Activated CD8-positive, alpha-beta memory T cell treated with anti-CD3 and anti-CD28 coated beads, Interleukin-2, amount 50 U/mL, for 1 hour (primary cell): ENCODE data around the gene YPEL3.
"Not testable (repeated sequence)": the region's sequence is repeated elsewhere in the genome, so short reads cannot be mapped to it uniquely, and the experiment has no call there.

Source experiments
- DNase-seq: peaks from one replicate; pipeline ENCODE4 v3.0.0-alpha.2; 2020; ENCODE audit errors: extremely low read depth

The YPEL3 gene, protein sequence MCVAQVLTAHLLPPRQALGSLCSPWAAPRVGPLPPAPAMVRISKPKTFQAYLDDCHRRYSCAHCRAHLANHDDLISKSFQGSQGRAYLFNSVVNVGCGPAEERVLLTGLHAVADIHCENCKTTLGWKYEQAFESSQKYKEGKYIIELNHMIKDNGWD

DNA sequence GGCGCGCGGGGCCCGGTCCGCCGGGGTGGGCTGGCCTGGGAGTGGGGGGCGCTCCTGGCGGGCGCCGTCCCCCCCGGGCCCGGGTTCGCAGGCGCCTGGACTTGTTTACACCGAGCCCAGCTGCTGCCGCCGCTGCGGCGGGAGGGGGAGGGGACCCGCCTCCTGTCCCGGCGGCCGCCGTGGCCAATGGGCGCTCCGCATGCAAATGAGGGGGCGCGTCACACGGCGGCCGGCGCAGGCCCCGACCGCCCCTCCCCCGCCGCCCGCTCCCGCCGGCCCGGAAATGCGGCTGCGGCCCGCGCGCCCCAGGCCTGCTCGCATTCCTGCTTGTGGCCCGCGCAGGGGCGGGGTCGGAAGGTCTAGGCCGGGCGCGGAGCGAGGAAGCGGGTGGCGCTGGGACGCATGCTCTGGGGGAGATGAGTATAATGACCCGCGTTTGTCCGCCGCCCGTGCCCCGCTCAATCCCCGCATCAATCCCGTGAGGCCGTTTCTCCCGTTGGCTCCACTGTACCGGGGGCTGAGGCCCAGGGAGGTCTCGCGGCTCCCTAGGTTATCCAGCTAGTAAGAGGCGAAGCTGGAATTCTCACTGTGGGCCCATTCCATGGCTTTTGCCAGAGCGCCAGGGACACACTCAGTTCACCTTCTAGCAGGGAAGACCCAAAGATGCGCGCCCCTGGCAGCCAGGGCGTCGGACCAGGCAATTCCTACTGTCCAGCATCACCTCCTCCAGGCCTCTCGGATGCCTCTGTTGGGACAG is at the start of gene YPEL3:
YPEL3 (minus strand) TSS at position 109 of the 757 bp plus-strand sequence. CDS start 731 bp downstream, outside the sequence.
- DNase-seq, result peak; percentile 54

DNA sequence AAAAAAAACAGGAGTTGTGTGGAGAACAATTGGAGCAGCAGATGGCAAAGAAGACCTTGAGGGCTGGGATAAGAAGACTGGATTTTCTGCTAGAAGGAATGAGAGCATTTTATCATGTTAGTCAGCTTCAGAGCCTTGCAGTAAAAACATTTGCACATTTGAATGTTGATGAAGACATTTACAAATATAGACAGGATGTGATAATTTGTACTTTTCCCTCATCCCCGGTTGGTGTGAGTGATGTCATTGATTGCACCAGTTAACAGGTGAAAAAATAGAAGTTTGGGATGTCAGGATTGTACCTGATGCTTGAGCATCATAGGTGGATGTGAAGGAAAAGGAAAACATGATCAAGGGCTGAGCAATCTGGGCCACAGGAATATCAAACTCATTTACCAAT is 49.6 kb upstream of the YPEL3 start:
- no peak for DNase-seq

DNA sequence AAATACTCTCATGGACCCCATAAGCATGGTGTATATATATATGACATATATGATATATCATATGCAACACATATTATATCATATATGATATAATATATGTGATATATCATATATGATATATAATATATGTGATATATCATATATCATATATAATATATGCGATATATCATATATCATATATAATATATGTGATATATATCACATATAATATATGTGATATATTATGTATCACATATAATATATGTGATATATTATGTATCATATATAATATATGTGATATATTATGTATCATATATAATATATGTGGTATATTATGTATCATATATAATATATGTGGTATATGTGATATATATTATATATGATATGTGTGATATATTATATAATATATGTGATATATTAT is 48.9 kb upstream of the YPEL3 start:
- no peak for DNase-seq

DNA sequence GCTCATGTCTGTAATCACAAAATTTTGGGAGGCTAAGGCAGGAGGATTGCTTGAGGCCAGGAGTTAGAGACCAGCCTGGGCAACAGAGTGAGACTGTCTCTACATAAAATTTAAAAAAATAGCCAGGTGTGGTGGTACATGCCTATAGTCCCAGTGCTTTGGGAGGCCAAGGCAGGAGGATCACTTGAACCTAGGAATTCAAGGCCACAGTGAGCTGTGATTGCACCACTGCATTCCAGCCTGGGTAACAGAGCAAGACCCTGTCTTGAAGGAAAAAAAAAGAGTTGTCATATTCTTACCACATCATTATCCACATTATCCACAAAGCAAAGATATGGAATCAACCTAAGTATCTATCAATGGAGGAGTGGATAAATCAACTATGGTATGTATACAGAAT is 48.0 kb upstream of the YPEL3 start:
- DNase-seq, result no peak

DNA sequence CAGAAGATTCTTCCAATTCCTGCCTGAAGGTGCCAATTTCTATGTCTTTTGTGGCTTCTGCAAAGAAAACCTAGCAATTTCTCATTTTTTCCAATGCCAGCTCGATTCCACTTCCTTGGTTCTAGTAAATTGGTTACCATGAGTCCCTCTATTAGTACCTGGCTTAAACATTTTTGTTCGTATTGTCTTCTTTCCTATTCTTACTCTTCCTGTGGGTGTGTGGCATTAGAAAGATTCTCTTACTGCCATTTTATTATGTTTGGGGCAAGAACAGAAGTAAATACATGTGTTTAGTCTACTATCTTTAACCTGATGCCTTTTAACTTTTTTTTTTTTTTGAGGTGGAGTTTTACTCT is 47.3 kb upstream of the YPEL3 start:
- DNase-seq, result no peak

DNA sequence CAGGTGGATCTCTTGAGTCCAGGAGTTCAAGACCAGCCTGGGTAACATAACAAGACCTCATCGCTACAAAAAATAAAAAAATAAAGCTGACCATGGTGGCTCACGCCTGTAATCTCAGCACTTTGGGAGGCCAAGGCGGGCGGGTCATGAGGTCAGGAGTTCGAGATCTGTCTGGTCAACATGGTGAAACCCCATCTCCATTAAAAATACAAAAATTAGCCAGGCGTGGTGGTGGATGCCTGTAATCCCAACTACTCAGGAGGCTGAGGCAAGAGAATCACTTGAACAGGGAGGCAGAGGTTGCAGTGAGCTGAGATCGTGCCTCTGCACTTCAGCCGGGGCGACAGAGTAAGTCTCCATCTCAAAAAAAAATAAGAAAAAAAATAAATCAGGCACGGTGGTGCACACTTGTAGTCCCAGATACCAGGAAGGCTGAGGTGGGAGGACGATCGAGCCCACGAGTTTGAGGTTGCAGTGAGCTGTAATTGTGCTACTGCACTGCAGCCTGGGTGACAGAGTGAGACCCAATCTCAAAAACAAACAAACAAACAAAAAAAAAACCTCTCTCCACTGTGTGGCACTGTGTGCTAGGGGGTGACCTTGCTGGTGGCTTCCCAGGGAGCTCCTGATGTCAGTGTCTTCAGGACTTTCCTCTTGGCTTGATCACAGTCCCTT is 46.8 kb upstream of the YPEL3 start:
- no peak for DNase-seq

DNA sequence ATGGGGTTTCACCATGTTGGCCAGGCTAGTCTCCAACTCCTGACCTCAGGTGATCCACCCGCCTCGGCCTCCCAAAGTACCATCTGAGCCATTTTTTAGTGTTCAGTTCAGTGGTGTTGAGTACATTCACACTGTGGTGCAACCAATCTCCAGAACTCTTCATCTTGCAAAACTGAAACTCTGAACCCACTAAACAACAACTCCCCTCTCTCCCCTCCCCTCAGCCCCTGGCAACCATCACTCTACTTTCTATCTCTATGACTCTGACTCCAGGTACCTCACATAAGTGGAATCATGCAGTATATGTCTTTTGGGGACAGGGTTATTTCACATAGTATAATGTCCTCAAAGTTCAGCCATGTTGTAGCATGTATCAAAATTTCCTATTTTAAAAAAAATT is 45.7 kb upstream of the YPEL3 start:
- no peak for DNase-seq

DNA sequence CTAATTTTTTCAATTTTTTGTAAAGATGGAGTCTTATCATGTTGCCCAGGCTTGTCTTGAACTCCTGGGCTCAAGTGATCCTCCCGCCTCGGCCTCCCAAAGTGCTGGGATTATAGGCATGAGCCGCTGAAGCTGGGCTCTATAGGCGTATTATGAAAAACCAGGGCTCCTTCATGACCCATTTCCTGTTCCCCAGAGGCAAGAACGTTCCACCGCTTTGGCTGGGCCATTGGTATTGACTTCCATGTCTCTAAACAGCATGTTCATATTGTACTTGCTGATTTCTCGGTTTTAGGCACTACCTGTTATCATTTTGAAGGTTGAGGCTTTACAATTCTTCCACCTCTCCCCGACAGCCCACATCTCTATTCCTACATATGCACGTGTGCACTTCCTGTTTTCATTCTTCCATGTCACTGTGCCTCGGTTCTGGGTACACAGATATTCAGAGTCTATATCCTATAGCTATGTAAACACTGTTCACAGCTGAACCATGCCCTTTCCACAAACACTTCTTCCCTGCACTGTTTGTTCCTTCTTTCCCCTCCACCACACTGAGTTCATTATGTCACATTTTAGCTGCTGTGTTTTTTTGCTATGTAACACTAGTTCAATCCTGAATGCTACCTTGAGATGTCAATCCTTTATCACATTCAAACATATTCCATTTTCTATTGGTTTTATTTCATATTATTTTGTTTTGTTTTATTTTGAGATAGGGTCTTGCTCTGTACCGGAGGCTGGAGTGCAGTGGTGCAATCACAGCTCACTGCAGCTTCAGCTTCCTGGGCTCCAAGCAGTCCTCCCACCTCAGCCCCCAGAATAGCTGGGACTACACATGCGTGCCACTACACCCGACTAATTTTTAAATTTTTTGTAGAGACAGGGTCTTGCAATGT is 43.8 kb upstream of the YPEL3 start:
- no peak for DNase-seq

DNA sequence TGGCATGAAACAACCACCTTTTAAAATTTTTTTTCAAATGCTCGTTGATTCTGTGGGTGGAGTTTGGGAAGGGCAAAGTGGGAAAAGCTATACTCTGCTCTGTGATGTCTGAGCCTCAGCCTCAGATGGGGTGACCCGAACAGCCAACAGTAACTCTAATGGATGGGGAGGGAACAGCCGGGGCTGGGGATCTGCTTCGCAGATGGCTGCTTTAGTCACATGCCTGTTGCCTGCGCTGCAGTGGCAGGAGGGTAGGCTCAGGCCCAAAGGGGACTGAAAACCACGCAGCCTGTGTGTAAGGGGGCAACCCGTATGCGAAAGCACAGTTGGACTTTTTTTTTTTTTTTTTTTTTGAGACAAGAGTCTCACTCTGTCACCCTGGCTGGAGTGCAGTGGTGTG is 41.9 kb upstream of the YPEL3 start:
- no peak for DNase-seq

DNA sequence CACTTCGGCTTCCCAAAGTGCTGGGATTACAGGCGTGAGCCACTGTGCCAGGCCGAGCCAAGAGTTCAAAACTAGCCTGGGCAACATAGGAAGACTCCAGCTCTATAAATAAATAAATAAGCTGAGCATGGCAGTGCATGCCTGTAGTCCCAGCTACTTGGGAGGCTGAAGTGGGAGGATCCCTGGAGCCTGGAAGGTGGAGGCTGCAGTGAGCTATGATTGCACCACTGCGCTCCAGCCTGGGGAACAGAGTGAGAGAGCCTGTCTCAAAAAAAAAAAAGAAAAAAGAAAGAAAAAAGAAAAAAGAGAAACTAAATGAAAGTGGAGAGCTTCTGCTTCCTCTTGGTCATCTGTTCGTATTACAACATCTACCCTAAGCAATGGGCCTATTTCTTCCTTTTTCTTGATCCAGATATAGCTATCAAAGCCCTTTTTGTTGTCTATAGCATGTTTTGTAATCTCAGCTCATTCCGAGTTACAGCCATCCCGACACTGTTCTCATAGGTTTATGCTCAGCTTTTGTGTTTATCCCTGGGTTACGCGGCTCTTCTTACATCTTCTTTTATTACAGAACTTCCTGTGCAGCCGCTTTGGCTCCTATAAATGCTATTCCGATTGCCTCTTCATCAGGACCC is 41.1 kb upstream of the YPEL3 start:
- no peak for DNase-seq

DNA sequence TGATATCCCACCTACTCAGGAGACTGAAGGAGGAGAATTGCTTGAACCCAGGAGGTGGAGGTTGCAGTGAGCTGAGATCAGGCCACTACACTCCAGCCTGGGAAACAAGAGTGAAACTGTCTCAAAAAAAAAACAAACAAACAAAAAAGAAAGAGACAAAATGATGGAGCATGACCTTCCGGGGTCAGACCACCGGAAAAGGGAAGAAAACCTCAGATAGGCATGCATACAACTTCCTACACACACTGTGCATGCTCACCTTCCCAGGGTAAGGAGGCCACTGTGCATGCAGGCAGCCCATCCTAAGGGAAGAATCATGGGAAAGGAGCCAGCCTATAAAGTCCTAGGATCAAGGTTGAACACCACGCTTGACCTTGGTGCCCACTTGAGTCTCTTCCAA is 36.6 kb upstream of the YPEL3 start:
- no peak for DNase-seq

DNA sequence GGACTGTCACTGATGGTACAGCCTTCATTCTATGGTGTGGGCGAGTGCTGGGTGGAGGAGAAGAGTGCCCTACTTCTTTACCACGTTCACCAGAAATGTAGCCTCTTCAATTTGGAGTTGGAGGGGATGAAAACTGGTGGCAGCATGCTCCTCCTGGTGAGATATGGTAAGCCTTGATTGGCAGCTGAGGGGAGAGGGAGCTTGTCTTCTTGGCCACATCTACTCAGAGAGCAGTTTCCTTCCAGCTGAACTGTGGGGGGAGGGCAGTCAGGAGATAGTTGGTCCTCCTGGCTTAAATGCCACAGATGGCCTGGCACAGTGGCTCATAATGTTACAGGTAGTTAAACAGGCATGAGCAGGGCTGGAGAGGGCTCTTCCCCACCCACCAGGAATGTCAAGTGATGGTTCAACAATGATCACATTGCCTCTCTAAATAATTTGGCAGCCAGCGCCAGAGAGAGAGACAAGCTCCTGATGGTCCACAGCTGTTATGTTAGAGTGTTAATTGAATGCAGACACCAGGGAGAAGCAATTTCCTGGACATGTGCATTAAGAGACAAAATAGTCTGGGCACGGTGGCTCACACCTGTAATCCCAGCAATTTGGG is 36.0 kb upstream of the YPEL3 start:
- no peak for DNase-seq

DNA sequence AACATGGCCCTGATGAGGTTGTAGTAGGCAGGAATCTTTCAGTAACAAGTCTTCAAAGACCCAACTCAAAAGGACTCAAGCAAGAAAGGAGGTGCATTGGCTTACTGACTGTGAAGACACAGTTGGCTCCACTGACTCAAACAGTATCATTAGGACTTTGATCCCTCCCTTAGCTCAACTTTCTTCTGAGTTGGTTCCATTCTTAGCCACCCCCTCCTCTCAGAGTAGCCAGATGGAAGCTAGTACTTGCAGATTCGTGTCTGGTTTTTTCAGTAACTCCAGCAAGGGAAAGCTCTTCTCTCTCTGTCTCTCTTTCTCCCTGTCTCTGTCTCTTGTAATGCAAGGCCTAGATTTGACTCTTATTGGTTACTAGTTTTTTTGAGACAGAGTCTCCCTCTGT is 32.0 kb upstream of the YPEL3 start:
- DNase-seq, result no peak

DNA sequence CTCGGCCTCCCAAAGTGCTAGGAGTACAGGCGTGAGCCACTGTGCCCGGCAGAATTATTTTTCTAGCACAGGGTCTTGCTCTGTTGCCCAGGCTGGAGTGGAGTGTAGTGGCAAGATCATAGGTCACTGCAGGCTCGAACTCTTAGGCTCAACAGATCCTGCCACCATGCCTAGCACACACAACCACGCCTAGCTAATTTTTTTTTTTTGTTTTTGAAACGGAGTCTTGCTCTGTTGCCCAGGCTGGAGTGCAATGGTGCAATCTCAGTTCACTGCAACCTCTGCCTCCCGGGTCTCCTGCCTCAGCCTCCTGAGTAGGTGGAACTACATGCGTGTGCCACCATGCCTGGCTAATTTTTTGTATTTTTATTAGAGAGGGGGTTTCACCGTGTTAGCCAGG is 29.7 kb upstream of the YPEL3 start:
- not testable (repeated sequence) for DNase-seq

DNA sequence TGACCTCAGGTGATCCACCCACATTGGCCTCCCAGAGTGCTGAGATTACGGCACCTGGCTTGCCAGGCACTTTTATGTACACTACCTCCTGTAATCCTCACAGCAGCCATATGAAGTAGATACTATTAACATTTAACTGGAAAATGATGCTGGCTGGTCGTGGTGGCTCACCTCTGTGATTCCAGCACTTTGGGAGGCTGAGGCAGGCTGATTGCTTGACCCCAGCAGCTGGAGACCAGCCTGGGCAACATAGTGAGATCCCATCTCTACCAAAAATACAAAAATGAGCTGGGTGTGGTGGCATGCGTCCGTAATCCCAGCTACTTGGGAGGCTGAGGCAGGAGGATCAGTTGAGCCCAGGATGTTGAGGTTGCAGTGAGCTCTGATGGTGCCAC is 29.0 kb upstream of the YPEL3 start:
- DNase-seq, result no peak

DNA sequence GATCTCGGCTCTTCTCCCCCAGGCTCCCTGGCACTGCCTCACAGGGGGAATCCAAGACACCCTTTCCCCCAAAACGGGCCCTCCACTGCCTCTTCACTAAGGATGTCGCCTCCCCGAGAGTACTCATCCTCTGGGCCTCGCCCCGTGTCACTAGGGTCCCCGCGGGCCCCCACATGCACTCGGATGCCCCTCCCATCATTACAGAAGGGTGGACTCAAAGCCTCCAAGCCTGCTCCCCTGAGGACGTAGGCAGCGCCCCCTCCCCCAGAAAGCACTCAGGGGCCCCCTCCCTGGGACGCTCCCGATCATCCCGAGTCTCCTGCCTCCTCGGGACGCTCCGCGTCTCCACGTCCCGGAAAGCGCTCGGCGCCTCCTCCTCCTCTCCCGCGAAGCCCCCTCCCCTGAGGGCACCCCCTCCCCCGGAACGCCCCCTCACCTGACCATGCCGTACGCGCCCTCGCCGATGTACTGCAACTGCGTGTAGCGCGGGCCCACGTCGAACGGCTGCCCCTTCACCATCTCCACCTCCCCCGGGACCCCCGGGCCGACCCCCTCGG is 26.7 kb upstream of the YPEL3 start:
- DNase-seq, result no peak

DNA sequence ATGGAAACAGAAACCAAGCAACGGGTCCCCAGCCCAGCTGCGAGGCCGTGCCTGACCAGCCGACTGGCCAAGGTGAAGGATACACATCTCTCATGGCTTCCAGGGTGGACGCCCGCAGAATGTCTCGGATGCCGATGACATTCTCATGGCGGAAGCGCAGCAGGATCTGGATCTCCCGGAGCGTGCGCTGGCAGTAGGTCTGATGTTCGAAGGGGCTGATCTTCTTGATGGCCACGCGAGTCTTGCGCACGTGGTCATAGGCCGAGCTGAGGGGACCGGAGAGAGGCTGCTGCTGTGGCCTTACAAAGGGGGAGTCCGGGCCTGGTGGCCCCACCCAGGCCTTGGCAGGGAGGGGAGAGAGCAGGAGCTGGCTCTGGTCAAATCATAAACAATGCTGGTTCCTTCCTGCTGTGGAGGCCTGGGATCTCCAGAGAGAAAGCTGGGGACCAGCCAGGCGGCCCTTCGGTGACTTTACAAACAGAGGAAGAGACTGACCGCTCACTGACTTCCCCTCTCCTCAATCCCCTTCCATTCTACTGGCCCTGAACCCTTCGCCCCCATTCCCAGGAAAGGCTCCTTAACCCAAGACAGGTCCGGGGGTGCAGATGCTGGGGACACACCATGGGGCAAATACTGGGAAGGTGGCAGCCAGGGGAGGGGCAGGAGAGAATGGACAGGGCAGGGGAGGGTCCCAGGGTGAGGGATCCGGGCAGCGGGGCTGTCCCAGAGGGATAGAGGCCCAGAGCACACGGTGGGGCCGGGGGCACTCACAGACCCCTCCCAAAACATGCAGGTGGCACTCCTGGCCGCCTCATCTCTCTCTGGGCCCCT is 25.9 kb upstream of the YPEL3 start:
- DNase-seq, result no peak

DNA sequence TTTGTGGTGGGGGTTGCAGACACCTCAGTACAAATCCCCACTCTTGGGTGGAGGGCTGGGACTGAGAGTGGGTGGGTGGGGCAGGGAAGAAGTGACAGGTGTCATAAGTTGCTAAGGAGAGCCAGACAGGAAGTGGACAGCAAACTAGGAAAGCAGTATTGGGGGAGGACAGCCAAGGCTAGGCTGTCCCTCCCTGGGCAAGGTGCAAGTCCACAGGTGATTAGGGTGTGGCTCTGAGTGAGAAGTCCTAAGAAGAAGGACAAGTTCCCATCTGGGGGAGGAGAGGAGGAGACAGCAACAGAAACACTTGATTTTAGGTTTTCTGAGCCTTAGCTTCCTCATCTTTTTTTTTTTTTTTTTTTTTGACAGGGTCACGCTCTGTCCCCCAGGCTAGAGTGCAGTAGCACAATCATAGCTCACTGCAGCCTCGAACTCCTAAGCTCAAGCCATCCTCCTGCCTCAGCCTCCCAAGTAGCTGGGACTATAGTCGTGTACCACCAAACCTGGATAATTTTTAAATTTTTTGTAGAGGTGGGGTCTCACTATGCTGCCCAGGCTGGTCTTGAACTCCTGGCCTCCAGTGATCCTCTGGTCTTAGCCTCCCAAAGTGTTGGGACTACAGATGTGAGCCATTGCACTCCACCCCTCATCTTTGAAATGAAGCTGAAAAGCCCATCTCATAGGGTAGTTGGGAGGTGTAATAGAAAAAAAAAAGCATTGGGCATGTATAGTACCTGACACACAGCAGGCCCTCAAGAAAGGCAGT is 24.5 kb upstream of the YPEL3 start:
- DNase-seq, result no peak

DNA sequence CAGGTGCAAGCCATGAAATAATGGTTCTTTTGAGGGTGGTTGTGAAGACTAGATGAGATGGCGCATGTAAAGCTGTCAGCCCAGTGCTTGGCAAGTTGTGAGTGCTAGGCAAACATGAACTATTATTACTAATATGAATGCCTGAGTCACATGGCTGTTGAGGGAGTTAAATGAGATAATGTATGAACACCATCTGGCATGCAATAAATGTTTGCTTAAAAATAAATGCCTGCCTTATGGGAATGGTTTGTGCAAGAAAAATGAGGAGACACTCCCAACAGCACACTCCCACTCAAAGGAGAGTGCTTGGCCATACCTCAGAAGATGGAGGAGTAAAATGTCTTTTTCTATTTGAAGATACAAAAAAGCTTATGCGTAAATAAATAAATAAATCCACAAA is 23.4 kb upstream of the YPEL3 start:
- DNase-seq, result no peak
